K562 (cell line): Measurements from ENCODE around the gene BHLHE40. TPM values are rescaled to one million over a fixed set of nuclear protein-coding genes. Genes with fewer than 3 reads are reported as not detected.

ENCODE experiments used
- CBFB ChIP-seq: sonication (generic); formaldehyde crosslinking; IDR thresholded peaks from 2 replicates; pipeline ENCODE4 v1.4.0; 2020; ENCODE audit warnings: mild to moderate bottlenecking, missing genetic modification reagents
- CBX1 ChIP-seq: sonication (generic); IDR thresholded peaks from 2 replicates; pipeline ENCODE4 v1.6.1; 2016; ENCODE audit warnings: antibody characterized with exemption, low read depth, mild to moderate bottlenecking
- FOXM1 ChIP-seq, 2 experiments: fragments of 450-650 bp in 1 of 2; sonication (generic) in 1 of 2; formaldehyde crosslinking in 1 of 2; IDR thresholded peaks; 2 replicates each; pipeline versions ENCODE4 v1.6.1 to v1.9.0; 2017 to 2022; ENCODE audit warnings: low read depth in 2 of 2, mild to moderate bottlenecking in 2 of 2, missing genetic modification reagents in 1 of 2, moderate library complexity in 1 of 2
- HSF4 ChIP-seq: fragments of 250-450 bp; sonication (Bioruptor Pico); IDR thresholded peaks from 2 replicates; pipeline ENCODE4 v2.1.2; 2022; ENCODE audit warnings: mild to moderate bottlenecking, moderate library complexity, borderline replicate concordance
- MECOM ChIP-seq: fragments of 250-450 bp; sonication (Bioruptor Pico); IDR thresholded peaks from 2 replicates; pipeline ENCODE4 v1.8.0; 2022; ENCODE audit warnings: inconsistent platforms
- MEF2D ChIP-seq: conservative IDR thresholded peaks from 2 replicates; pipeline ENCODE4 v1.6.1; 2016; ENCODE audit warnings: low read depth, missing genetic modification characterization, missing compliant biosample characterization
- MTA3 ChIP-seq: fragments of 450-650 bp; formaldehyde crosslinking; IDR thresholded peaks from 2 replicates; pipeline ENCODE4 v1.6.1; 2017; ENCODE audit warnings: mild to moderate bottlenecking, borderline replicate concordance
- NBN ChIP-seq: fragments of 450-650 bp; IDR thresholded peaks from 2 replicates; pipeline ENCODE4 v1.6.1; 2016; ENCODE audit warnings: low read depth, mild to moderate bottlenecking
- NCOA1 ChIP-seq: fragments of 450-650 bp; IDR thresholded peaks from 2 replicates; pipeline ENCODE4 v1.6.1; 2016; ENCODE audit warnings: low read depth
- NEUROD1 ChIP-seq: fragments of 150-350 bp; IDR thresholded peaks from 2 replicates; pipeline ENCODE4 v1.6.1; 2014; ENCODE audit warnings: borderline replicate concordance, low read length, low read depth; ENCODE audit not compliant: partially characterized antibody
- NR2C1 ChIP-seq, 2 experiments: fragments of 450-650 bp; IDR thresholded peaks; 2 replicates each; pipeline ENCODE4 v1.6.1; 2017; ENCODE audit warnings: mild to moderate bottlenecking in 2 of 2, antibody characterized with exemption in 1 of 2, inconsistent platforms in 1 of 2, missing compliant biosample characterization in 1 of 2, missing genetic modification characterization in 1 of 2
- NR2C2 ChIP-seq, 2 experiments: fragments of 200-800 bp in 1 of 2; sonication (Bioruptor generic) in 1 of 2; sonication (generic) in 1 of 2; formaldehyde crosslinking in 1 of 2; IDR thresholded peaks; 2 replicates each; pipeline versions ENCODE4 v1.6.1 to v1.8.0; 2016 to 2022; ENCODE audit warnings: mild to moderate bottlenecking in 1 of 2, missing compliant biosample characterization in 1 of 2, missing genetic modification characterization in 1 of 2, missing genetic modification reagents in 1 of 2
- OTX1 ChIP-seq: fragments of 450-650 bp; formaldehyde crosslinking; IDR thresholded peaks from 2 replicates; pipeline ENCODE4 v1.4.0; 2022; ENCODE audit warnings: mild to moderate bottlenecking
- PRPF4 ChIP-seq: fragments of 200-400 bp; formaldehyde crosslinking; IDR thresholded peaks from one replicate; pipeline ENCODE4 v1.6.1; 2017; ENCODE audit warnings: low read length, low read depth, mild to moderate bottlenecking; ENCODE audit not compliant: insufficient read depth, poor library complexity, severe bottlenecking
- SLC30A9 ChIP-seq: fragments of 250-450 bp; sonication (Bioruptor Pico); IDR thresholded peaks from 2 replicates; pipeline ENCODE4 v1.8.0; 2022; ENCODE audit warnings: mild to moderate bottlenecking, moderate library complexity
- ZNF316 ChIP-seq: fragments of 450-650 bp; IDR thresholded peaks from 2 replicates; pipeline ENCODE4 v1.6.1; 2016
- ZNF778 ChIP-seq: fragments of 450-650 bp; formaldehyde crosslinking; IDR thresholded peaks from 2 replicates; pipeline ENCODE4 v1.4.0; 2020; ENCODE audit warnings: mild to moderate bottlenecking, moderate library complexity
- polyA plus RNA-seq, 8 experiments: library from polyadenylated mRNA; depleted of rRNA in 4 of 8; stranded (reverse) in 5 of 8; unstranded in 3 of 8; fragments of >200 nt; fragmentation: Nextera tagmentation in 2 of 8; fragmentation: Illumina TruSeq in 1 of 8; extraction: Ambion mirVana in 2 of 8; extraction: Trizol in 1 of 8; gene quantifications; 2 replicates each; pipeline versions ENCODE4 v1.2.1 to v1.2.3, GENCODE V29; 2011 to 2014; ENCODE audit warnings: inconsistent platforms in 1 of 8, missing spikeins in 1 of 8
- total RNA-seq, 7 experiments: library from RNA; depleted of rRNA in 6 of 7; stranded (reverse); fragments of >200 nt in 6 of 7; fragmentation: Illumina TruSeq in 2 of 7; extraction: Trizol in 2 of 7; gene quantifications; 2 replicates each; pipeline versions ENCODE4 v1.2.1 to v1.2.3, GENCODE V29; 2011 to 2021; ENCODE audit warnings: low replicate concordance in 1 of 7
- TF ChIP-seq, protein P1 (sequence below): fragments of 450-650 bp; formaldehyde crosslinking; IDR thresholded peaks from 2 replicates; pipeline ENCODE4 v1.4.0; 2020; ENCODE audit warnings: mild to moderate bottlenecking, moderate library complexity
- TF ChIP-seq, protein P2 (sequence below), 2 experiments: fragments of 450-650 bp in 1 of 2; sonication (generic) in 1 of 2; formaldehyde crosslinking; conservative IDR thresholded peaks; 2 replicates each; pipeline versions ENCODE4 v1.4.0 to v1.8.1; 2020 to 2022; ENCODE audit warnings: mild to moderate bottlenecking in 1 of 2, missing genetic modification reagents in 1 of 2
- TF ChIP-seq, protein P3 (sequence below): fragments of 450-650 bp; IDR thresholded peaks from 2 replicates; pipeline ENCODE4 v1.6.1; 2016; ENCODE audit warnings: antibody characterized with exemption
- TF ChIP-seq, protein P4 (sequence below): fragments of 250-450 bp; sonication (Bioruptor Pico); IDR thresholded peaks from 2 replicates; pipeline ENCODE4 v1.8.0; 2021; ENCODE audit warnings: mild to moderate bottlenecking, moderate library complexity

Gene BHLHE40
- total and polyA plus RNA-seq, 9 of the 15 experiments (the other 6 are each of a cell fraction or from before 2014, with no cell fraction given): 12.0 to 83.9 (median 31.4) TPM

DNA sequence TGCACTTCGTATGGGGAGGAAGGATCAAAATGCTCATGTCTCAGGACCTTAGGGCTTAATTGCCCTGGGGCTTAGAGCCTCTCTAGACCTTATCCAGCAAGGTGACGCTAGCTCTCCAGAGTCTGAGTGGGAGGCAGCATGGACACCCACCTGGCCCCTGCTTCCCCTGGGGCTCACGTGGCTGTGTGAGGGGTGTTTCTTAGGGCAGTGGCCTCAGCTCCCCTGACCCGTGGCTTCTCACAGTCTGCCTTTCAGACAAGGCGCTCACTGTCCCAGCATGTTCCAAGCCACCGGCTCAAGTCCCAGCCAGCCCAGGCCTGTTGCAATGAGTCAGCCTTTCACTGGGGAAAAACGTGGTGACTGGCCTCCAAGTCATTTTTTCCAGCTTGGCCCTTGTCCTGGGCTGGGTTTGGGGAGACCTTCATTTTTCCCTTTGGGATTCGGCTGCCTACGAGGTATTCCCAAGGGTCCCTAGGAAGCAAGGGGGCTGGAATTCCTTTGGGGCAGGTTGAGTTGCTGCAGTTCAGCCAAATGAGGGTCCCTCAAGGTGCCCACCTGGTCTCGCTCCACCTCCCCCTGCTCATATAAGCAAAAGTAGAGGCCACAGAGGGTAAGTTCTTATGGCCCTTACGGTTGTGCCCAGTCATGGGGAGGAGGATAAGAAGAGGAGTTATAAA is 15.7 kb downstream of the BHLHE40 start (continued):
- TF ChIP-seq, protein P1, sequence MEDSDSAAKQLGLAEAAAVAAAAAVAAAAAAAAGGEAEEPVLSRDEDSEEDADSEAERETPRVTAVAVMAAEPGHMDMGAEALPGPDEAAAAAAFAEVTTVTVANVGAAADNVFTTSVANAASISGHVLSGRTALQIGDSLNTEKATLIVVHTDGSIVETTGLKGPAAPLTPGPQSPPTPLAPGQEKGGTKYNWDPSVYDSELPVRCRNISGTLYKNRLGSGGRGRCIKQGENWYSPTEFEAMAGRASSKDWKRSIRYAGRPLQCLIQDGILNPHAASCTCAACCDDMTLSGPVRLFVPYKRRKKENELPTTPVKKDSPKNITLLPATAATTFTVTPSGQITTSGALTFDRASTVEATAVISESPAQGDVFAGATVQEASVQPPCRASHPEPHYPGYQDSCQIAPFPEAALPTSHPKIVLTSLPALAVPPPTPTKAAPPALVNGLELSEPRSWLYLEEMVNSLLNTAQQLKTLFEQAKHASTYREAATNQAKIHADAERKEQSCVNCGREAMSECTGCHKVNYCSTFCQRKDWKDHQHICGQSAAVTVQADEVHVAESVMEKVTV (CRISPR knock-in tag): peak; percentile 10; the same call in 1 of the 2 replicates
- TF ChIP-seq NR2C2 (CRISPR knock-in tag; IDR thresholded peaks at IDR 0.05) (no peak), NR2C2 (tag; IDR thresholded peaks at IDR 0.05) (peak; percentile 69), CBFB (peak; percentile 54), MECOM (CRISPR knock-in tag) (peak; percentile 75), NEUROD1 (peak; percentile 79), SLC30A9 (CRISPR knock-in tag) (no peak), ZNF316 (peak; percentile 95), FOXM1 (IDR thresholded peaks at IDR 0.05; ENCODE audit: low read depth) (no peak), FOXM1 (CRISPR knock-in tag; IDR thresholded peaks at IDR 0.05; ENCODE audit: low read depth) (peak; percentile 67; the same call in 1 of the 2 replicates), HSF4 (CRISPR knock-in tag) (peak; percentile 48; the same call in 1 of the 2 replicates), MEF2D (no peak; the same call in 1 of the 2 replicates), OTX1 (CRISPR knock-in tag) (peak; percentile 88), NCOA1 (peak; percentile 85; the same call in 1 of the 2 replicates), MTA3 (peak; percentile 73), NBN (peak; percentile 53), PRPF4 (no peak), ZNF778 (CRISPR knock-in tag) (no peak), CBX1 (0 out of 2 replicates have a peak, but pooled peaks have one; percentile 39), NR2C1 (IDR thresholded peaks at IDR 0.05) (no peak), NR2C1 (tag; IDR thresholded peaks at IDR 0.05) (peak; percentile 70; the same call in 1 of the 2 replicates)
- TF ChIP-seq, protein P2, sequence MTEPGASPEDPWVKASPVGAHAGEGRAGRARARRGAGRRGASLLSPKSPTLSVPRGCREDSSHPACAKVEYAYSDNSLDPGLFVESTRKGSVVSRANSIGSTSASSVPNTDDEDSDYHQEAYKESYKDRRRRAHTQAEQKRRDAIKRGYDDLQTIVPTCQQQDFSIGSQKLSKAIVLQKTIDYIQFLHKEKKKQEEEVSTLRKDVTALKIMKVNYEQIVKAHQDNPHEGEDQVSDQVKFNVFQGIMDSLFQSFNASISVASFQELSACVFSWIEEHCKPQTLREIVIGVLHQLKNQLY (CRISPR knock-in tag; conservative IDR thresholded peaks at IDR 0.05): peak in 1 of 2 experiments; percentile 80; a peak in 1 of 4 replicates
- TF ChIP-seq, protein P3, sequence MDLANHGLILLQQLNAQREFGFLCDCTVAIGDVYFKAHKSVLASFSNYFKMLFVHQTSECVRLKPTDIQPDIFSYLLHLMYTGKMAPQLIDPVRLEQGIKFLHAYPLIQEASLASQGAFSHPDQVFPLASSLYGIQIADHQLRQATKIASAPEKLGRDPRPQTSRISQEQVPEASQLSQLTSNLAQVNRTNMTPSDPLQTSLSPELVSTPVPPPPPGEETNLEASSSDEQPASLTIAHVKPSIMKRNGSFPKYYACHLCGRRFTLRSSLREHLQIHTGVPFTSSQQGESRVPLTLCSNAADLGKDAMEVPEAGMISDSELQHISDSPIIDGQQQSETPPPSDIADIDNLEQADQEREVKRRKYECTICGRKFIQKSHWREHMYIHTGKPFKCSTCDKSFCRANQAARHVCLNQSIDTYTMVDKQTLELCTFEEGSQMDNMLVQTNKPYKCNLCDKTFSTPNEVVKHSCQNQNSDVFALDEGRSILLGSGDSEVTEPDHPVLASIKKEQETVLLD: peak; percentile 68
- TF ChIP-seq, protein P4, sequence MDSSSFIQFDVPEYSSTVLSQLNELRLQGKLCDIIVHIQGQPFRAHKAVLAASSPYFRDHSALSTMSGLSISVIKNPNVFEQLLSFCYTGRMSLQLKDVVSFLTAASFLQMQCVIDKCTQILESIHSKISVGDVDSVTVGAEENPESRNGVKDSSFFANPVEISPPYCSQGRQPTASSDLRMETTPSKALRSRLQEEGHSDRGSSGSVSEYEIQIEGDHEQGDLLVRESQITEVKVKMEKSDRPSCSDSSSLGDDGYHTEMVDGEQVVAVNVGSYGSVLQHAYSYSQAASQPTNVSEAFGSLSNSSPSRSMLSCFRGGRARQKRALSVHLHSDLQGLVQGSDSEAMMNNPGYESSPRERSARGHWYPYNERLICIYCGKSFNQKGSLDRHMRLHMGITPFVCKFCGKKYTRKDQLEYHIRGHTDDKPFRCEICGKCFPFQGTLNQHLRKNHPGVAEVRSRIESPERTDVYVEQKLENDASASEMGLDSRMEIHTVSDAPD (CRISPR knock-in tag): peak; percentile 49; the same call in 1 of the 2 replicates
